ENCODE measurements around the gene FAM131B. TPM values are rescaled to one million over a fixed set of nuclear protein-coding genes. Genes with fewer than 3 reads are reported as not detected.

The FAM131B gene
- total and polyA plus RNA-seq, 12 donors = 0.10 to 1.7 (median 0.36) TPM

DNA sequence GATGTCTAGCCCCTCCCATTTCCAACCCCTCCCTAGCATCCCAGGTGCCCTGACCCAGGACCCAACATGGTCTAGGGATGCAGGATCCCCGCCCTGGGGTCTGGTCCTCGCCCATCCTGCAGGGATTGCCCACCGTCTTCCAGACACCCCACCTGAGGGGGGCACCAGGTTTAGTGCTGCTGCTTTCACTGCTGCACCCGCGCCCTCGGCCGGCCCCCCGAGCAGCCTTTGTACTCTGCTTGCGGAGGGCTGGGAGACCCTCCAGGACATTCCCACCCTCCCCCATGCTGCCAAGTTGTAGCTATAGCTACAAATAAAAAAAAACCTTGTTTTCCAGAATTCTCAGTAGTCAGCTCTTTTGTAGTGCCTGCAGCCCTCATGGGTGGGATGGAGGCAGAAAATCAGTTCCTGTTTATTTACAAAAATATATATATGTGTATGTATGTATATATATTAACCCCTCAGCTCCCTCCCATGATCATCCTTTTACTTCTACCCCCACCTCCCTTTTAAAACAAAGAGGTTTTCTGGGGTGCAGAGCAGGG is 28.3 kb upstream of the FAM131B start:
- H3K4me1 ChIP-seq (replicated peaks in 1 of 2) = peaks cover 11 to 40% of the 10 kb centered on the region in 2 donors
- peak overlapping the region in 2 of 5 donors; percentile 36 to 86 for H3K27ac ChIP-seq
- no peak for TF ChIP-seq POLR2A (IDR thresholded peaks at IDR 0.05)
- TF ChIP-seq, protein P1, sequence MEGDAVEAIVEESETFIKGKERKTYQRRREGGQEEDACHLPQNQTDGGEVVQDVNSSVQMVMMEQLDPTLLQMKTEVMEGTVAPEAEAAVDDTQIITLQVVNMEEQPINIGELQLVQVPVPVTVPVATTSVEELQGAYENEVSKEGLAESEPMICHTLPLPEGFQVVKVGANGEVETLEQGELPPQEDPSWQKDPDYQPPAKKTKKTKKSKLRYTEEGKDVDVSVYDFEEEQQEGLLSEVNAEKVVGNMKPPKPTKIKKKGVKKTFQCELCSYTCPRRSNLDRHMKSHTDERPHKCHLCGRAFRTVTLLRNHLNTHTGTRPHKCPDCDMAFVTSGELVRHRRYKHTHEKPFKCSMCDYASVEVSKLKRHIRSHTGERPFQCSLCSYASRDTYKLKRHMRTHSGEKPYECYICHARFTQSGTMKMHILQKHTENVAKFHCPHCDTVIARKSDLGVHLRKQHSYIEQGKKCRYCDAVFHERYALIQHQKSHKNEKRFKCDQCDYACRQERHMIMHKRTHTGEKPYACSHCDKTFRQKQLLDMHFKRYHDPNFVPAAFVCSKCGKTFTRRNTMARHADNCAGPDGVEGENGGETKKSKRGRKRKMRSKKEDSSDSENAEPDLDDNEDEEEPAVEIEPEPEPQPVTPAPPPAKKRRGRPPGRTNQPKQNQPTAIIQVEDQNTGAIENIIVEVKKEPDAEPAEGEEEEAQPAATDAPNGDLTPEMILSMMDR (IDR thresholded peaks at IDR 0.05) = no peak
- H3K9me3 ChIP-seq (replicated peaks in 1 of 3) = no peaks in the 10 kb centered on the region
- no peaks in the 10 kb centered on the region for H3K27me3 ChIP-seq
- intact Hi-C loops (cut with DNase I) = no loop called here
- peaks cover 0 to 44% of the 10 kb centered on the region in 2 donors for H3K36me3 ChIP-seq (replicated peaks in 1 of 2)
- no peak overlapping the region for H3K4me3 ChIP-seq
- DNase-seq = no peak
- 79 to 97% (median 90%) methylated on average over 7 to 9 of the region's 9 CpGs for WGBS, 4 donors

DNA sequence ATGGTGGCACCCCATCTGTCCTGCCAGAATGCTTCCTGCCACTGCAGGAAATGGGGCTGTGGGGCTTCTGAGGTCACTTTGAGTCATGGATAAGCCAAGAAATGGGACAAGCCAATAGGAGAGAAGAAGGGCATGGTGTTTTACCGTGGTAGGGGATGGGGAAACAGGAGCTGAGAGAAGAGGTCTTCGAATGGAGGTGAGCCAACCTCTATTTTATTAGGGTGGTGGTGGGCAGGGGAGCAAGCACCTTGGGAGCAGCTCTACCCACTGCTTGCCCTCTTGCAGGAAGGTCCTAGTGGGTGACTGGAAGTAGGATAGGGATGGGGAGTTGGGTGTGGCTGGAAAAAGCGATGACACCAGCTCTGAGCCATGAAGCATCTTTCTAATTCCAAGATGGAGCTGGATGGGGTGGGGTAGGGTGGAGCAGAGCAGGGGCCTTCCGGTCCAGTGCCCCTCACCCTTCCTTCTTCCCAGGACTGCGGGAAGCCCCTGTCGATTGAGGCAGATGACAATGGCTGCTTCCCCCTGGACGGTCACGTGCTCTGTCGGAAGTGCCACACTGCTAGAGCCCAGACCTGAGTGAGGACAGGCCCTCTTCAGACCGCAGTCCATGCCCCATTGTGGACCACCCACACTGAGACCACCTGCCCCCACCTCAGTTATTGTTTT is 27.7 kb upstream of the FAM131B start:
- 87 to 96% (median 91%) methylated on average over 8 to 10 of the region's 10 CpGs for WGBS, 4 donors
- Histone ChIP-seq H3K9me3 (replicated peaks in 1 of 3) (no peaks in the 10 kb centered on the region), H3K4me3 (no peak overlapping the region), H3K36me3 (replicated peaks in 1 of 2) (peaks cover 0 to 44% of the 10 kb centered on the region in 2 donors), H3K4me1 (replicated peaks in 1 of 2) (peaks cover 5 to 38% of the 10 kb centered on the region in 2 donors), H3K27me3 (no peaks in the 10 kb centered on the region), H3K27ac (no peak overlapping the region)
- TF ChIP-seq POLR2A (IDR thresholded peaks at IDR 0.05) = no peak
- TF ChIP-seq, protein P1 (IDR thresholded peaks at IDR 0.05) = no peak
- intact Hi-C loops (cut with DNase I) = no loop called here
- no peak for DNase-seq

DNA sequence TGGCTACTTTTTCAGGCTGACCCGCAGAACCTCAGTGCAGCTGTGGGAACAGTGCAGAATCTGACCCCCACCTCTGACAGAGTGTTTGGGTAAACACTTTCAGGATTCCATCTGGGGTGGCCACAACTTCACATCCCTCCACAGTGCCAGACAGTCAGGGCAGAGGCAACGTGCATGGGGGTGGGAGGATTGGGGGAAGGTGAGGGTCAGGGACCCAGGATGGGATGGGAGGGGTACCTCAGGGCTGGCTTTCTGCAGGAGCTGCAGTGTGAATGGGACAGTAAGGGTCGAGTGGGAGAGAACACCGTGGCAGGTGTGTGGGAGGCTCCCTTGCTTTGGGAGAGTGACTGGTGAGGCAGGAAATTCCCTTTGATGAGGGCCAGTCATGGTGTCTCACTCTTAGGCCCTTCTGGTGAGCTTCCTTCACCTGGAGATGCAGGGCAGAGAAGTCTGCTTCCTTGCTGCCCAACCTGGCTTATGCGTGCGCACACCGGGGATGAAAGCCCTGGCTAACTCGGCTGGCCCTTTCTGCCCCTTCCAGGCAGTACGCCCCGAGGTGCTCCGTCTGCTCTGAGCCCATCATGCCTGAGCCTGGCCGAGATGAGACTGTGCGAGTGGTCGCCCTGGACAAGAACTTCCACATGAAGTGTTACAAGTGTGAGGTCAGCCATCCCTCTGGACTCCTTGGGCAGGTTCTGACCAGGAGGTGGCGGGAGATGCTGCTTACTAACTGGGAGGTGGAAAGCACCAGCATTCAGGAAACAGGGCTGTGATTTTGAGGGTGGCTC is 27.0 kb upstream of the FAM131B start:
- Histone ChIP-seq H3K27ac (no peak overlapping the region), H3K4me1 (replicated peaks in 1 of 2) (peaks cover 0 to 42% of the 10 kb centered on the region in 2 donors), H3K9me3 (replicated peaks in 1 of 3) (no peaks in the 10 kb centered on the region), H3K27me3 (no peaks in the 10 kb centered on the region), H3K36me3 (replicated peaks in 1 of 2) (peaks cover 0 to 44% of the 10 kb centered on the region in 2 donors), H3K4me3 (no peak overlapping the region)
- intact Hi-C loops (cut with DNase I) = no loop called here
- WGBS, 4 donors = 81 to 98% (median 92%) methylated on average over 6 to 15 of the region's 15 CpGs
- no peak for DNase-seq
- TF ChIP-seq, protein P1 (IDR thresholded peaks at IDR 0.05) = no peak
- no peak for TF ChIP-seq POLR2A (IDR thresholded peaks at IDR 0.05)

DNA sequence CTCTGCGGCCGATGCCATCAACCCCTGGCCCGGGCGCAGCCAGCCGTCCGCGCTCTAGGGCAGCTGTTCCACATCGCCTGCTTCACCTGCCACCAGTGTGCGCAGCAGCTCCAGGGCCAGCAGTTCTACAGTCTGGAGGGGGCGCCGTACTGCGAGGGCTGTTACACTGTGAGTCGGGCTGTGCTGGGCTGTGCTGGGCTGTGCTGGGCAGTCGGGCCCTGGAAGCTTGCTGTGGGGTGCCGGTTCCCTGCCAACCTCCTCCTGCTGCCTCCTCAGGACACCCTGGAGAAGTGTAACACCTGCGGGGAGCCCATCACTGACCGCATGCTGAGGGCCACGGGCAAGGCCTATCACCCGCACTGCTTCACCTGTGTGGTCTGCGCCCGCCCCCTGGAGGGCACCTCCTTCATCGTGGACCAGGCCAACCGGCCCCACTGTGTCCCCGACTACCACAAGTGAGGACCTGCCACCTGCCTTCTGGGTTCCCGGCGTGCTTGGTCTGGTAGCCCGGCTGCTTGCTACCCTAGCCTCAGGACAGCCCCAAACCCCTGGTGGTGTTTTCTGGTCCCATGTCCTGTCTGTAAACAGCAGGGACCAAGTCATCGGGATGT is 26.1 kb upstream of the FAM131B start:
- intact Hi-C loops (cut with DNase I) = no loop called here
- no peak overlapping the region for H3K27ac ChIP-seq

More for the DNA sequence above, 26.1 kb upstream of the FAM131B start:
- Histone ChIP-seq H3K9me3 (replicated peaks in 1 of 3) (no peaks in the 10 kb centered on the region), H3K4me1 (replicated peaks in 1 of 2) (peaks cover 0 to 51% of the 10 kb centered on the region in 2 donors), H3K27me3 (no peaks in the 10 kb centered on the region), H3K36me3 (replicated peaks in 1 of 2) (peaks cover 0 to 44% of the 10 kb centered on the region in 2 donors), H3K4me3 (no peak overlapping the region)
- DNase-seq = no peak
- WGBS, 4 donors = 94 to 99% (median 96%) methylated on average over 16 to 28 of the region's 28 CpGs
- TF ChIP-seq POLR2A (IDR thresholded peaks at IDR 0.05) = no peak
- TF ChIP-seq, protein P1 (IDR thresholded peaks at IDR 0.05) = no peak

Measured in adrenal gland (tissue), 12 donors.